HG03521 (cell line): Measurements from ENCODE around the gene NELL1.

Experiments used
- ATAC-seq: cut with Tn5 transposase; IDR thresholded peaks from one replicate; pipeline ENCODE4 v1.9.1; 2021; ENCODE audit warnings: mild to moderate bottlenecking, moderate library complexity; ENCODE audit not compliant: unreplicated experiment

Gene NELL1

GRCh38 chr11:21537980-21538379 lies 868.6 kb downstream of the NELL1 start:
- no peak for ATAC-seq

- ATAC-seq = no peak
These were observed 871.9 kb downstream of the NELL1 start for GRCh38 chr11:21541187-21541751.

- ATAC-seq = no peak
These were observed 874.5 kb downstream of the NELL1 start for GRCh38 chr11:21543901-21544300.

GRCh38 chr11:21545699-21546098 lies 876.3 kb downstream of the NELL1 start:
- ATAC-seq = no peak

GRCh38 chr11:21546703-21547102 lies 877.3 kb downstream of the NELL1 start:
- no peak for ATAC-seq

GRCh38 chr11:21552911-21553310 lies 883.5 kb downstream of the NELL1 start:
- ATAC-seq = no peak

GRCh38 chr11:21553795-21554194 lies 884.4 kb downstream of the NELL1 start:
- ATAC-seq = no peak

- no peak for ATAC-seq
These were observed 884.9 kb downstream of the NELL1 start for GRCh38 chr11:21554284-21554683.

GRCh38 chr11:21556926-21557325 lies 887.5 kb downstream of the NELL1 start:
- no peak for ATAC-seq

GRCh38 chr11:21560466-21560975 lies 891.1 kb downstream of the NELL1 start:
- no peak for ATAC-seq

- ATAC-seq = no peak
These were observed 892.2 kb downstream of the NELL1 start for GRCh38 chr11:21561581-21561980.

GRCh38 chr11:21564095-21564494 lies 894.7 kb downstream of the NELL1 start:
- ATAC-seq = no peak

- no peak for ATAC-seq
These were observed 895.7 kb downstream of the NELL1 start for GRCh38 chr11:21564833-21565682.

GRCh38 chr11:21566521-21567117 lies 897.2 kb downstream of the NELL1 start:
- ATAC-seq = no peak

- no peak for ATAC-seq
These were observed 898.4 kb downstream of the NELL1 start for GRCh38 chr11:21567645-21568290.

- ATAC-seq = no peak
These were observed 902.8 kb downstream of the NELL1 start for GRCh38 chr11:21572210-21572609.

- ATAC-seq = no peak
These were observed 913.4 kb downstream of the NELL1 start for GRCh38 chr11:21582791-21583190.

- ATAC-seq = no peak
These were observed 919.4 kb downstream of the NELL1 start for GRCh38 chr11:21588754-21589153.

GRCh38 chr11:21602699-21603098 lies 933.3 kb downstream of the NELL1 start:
- no peak for ATAC-seq

GRCh38 chr11:21603886-21604285 lies 934.5 kb downstream of the NELL1 start:
- ATAC-seq = no peak

GRCh38 chr11:21604564-21604963 lies 935.2 kb downstream of the NELL1 start:
- ATAC-seq = no peak
